OCI-LY3 (cell line): ENCODE results near the gene KIF1B.

Experiments used
- EZH2phosphoT487 ChIP-seq: fragments of 200-600 bp; shearing (Covaris generic); IDR thresholded peaks from 2 replicates; pipeline ENCODE4 v1.6.1; 2018; ENCODE audit warnings: antibody characterized with exemption, mixed run types, low read depth
- TF ChIP-seq, protein P1 (sequence below): fragments of 200-600, 300-600 bp; sonication (generic); IDR thresholded peaks from 2 replicates; pipeline ENCODE4 v1.5.1; 2014; ENCODE audit warnings: antibody characterized with exemption, low read length, low read depth

DNA sequence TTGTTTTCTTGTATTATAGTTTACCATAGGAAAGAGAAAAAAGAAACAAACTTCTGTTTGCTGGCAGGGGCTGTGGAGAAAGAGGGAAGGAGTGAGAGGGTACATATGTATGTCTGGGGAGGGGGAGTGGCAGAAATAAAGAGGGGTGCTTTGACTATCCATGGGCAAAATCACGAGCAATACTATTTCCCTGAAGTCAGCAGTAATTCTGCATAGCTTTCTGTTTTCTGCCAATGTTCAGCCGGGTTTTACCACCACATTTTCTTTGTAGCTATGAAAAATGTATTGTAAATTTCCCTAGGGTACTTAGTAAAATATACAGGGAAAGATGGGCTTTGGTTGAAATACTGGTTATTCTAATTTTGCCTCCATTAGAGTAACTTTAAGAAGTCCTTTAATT is 143.3 kb downstream of the KIF1B start:
- TF ChIP-seq, protein P1, sequence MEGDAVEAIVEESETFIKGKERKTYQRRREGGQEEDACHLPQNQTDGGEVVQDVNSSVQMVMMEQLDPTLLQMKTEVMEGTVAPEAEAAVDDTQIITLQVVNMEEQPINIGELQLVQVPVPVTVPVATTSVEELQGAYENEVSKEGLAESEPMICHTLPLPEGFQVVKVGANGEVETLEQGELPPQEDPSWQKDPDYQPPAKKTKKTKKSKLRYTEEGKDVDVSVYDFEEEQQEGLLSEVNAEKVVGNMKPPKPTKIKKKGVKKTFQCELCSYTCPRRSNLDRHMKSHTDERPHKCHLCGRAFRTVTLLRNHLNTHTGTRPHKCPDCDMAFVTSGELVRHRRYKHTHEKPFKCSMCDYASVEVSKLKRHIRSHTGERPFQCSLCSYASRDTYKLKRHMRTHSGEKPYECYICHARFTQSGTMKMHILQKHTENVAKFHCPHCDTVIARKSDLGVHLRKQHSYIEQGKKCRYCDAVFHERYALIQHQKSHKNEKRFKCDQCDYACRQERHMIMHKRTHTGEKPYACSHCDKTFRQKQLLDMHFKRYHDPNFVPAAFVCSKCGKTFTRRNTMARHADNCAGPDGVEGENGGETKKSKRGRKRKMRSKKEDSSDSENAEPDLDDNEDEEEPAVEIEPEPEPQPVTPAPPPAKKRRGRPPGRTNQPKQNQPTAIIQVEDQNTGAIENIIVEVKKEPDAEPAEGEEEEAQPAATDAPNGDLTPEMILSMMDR: no peak
- TF ChIP-seq EZH2phosphoT487: no peak
